Keratinocyte (primary cell): ENCODE data around the gene AMIGO2.

Source experiments
- CTCF ChIP-seq, 3 experiments: IDR thresholded peaks in 1 of 3; conservative IDR thresholded peaks in 1 of 3; optimal IDR thresholded peaks in 1 of 3; 2 replicates in 2 of 3; 3 replicates in 1 of 3; pipeline versions ENCODE3 to v1.5.1; 2011; ENCODE audit warnings: low read length in 3 of 3, mild to moderate bottlenecking in 3 of 3, moderate library complexity in 2 of 3, control low read depth in 1 of 3, inconsistent platforms in 1 of 3; ENCODE audit not compliant: insufficient read depth in 2 of 3; ENCODE audit errors: extremely low read depth in 1 of 3
- EZH2 ChIP-seq: IDR thresholded peaks from one replicate; pipeline ENCODE4 v1.6.1; 2012; ENCODE audit warnings: inconsistent platforms, mild to moderate bottlenecking, low read length, moderate library complexity

- TF ChIP-seq EZH2 (no peak), CTCF (optimal IDR thresholded peaks at IDR 0.05 in 1 of 3, IDR thresholded peaks at IDR 0.05 in 1 of 3, conservative IDR thresholded peaks at IDR 0.05 in 1 of 3; ENCODE audit: extremely low read depth in 1 of 3, insufficient read depth in 2 of 3, low read length in 3 of 3) (no peak)
These were observed 49.9 kb downstream of the AMIGO2 start for GRCh38 chr12:47029903-47030302.
